Neuronal stem cell (in vitro differentiated cells): Measurements from ENCODE around the gene TRMU.
A peak's percentile ranks its signal among the peaks of the same experiment; 100 is the strongest.

Experiments
- DNase-seq: peaks from one replicate; pipeline ENCODE4 v3.0.0-alpha.2; 2013; ENCODE audit warnings: low spot score
- H2AFZ ChIP-seq: one replicate; pipeline ENCODE4 v1.6.1; 2013; ENCODE audit warnings: mild to moderate bottlenecking, low read length, inconsistent platforms
- H2AK5ac ChIP-seq: 2 replicates; pipeline ENCODE4 v1.6.1; 2013; ENCODE audit warnings: low read depth, mild to moderate bottlenecking, inconsistent platforms, low read length, moderate library complexity, mixed read lengths
- H2BK120ac ChIP-seq: 2 replicates; pipeline ENCODE4 v1.6.1; 2013; ENCODE audit warnings: low read depth, mild to moderate bottlenecking, inconsistent platforms, low read length, moderate library complexity, mixed read lengths
- H2BK12ac ChIP-seq: one replicate; pipeline ENCODE4 v1.6.1; 2013; ENCODE audit warnings: low read length, inconsistent platforms
- H2BK15ac ChIP-seq: 2 replicates; pipeline ENCODE4 v1.6.1; 2013; ENCODE audit warnings: mild to moderate bottlenecking, low read length, inconsistent platforms, mixed read lengths
- H2BK5ac ChIP-seq: one replicate; pipeline ENCODE4 v1.6.1; 2013; ENCODE audit warnings: inconsistent platforms, mild to moderate bottlenecking, low read length, moderate library complexity
- H3K14ac ChIP-seq: one replicate; pipeline ENCODE4 v1.6.1; 2013; ENCODE audit warnings: low read length, inconsistent platforms
- H3K18ac ChIP-seq: 2 replicates; pipeline ENCODE4 v1.6.1; 2013; ENCODE audit warnings: low read length, inconsistent platforms
- H3K23ac ChIP-seq: 2 replicates; pipeline ENCODE4 v1.6.1; 2013; ENCODE audit warnings: low read depth, mild to moderate bottlenecking, mixed read lengths, low read length, inconsistent platforms; ENCODE audit not compliant: poor library complexity
- H3K27ac ChIP-seq: replicated peaks from 3 replicates; pipeline ENCODE4 v1.5.1; 2013; ENCODE audit warnings: low read length, inconsistent platforms
- H3K27me3 ChIP-seq, 3 experiments: 2 replicates each; pipeline ENCODE4 v1.6.1; 2013; ENCODE audit warnings: low read length in 3 of 3, mild to moderate bottlenecking in 2 of 3, inconsistent platforms in 1 of 3, low read depth in 1 of 3, mixed read lengths in 1 of 3, moderate library complexity in 1 of 3; ENCODE audit not compliant: control insufficient read depth in 3 of 3, insufficient read depth in 3 of 3
- H3K36me3 ChIP-seq, 2 donors: replicated peaks in 1 of 2; 2 replicates each; pipeline ENCODE4 v1.6.1; 2013; ENCODE audit warnings: low read length in 2 of 2; ENCODE audit not compliant: control insufficient read depth in 2 of 2, insufficient read depth in 2 of 2
- H3K4ac ChIP-seq: 2 replicates; pipeline ENCODE4 v1.6.1; 2013; ENCODE audit warnings: inconsistent platforms, mild to moderate bottlenecking, low read length, moderate library complexity
- H3K4me1 ChIP-seq, 2 donors: 1 replicate in 1 of 2; 2 replicates in 1 of 2; pipeline ENCODE4 v1.6.1; 2013; ENCODE audit warnings: low read length in 2 of 2, low read depth in 1 of 2; ENCODE audit not compliant: control insufficient read depth in 2 of 2, insufficient read depth in 1 of 2
- H3K4me2 ChIP-seq: one replicate; pipeline ENCODE4 v1.6.1; 2013; ENCODE audit warnings: mild to moderate bottlenecking, low read length, inconsistent platforms; ENCODE audit not compliant: insufficient read depth, poor library complexity, severe bottlenecking
- H3K4me3 ChIP-seq, 2 donors: 2 replicates each; pipeline ENCODE4 v1.5.1; 2013; ENCODE audit warnings: low read length in 2 of 2, mild to moderate bottlenecking in 2 of 2, inconsistent platforms in 1 of 2, moderate library complexity in 1 of 2
- H3K79me1 ChIP-seq: one replicate; pipeline ENCODE4 v1.6.1; 2013; ENCODE audit warnings: low read depth, mild to moderate bottlenecking, inconsistent platforms, low read length, moderate library complexity
- H3K9ac ChIP-seq: one replicate; pipeline ENCODE4 v1.6.1; 2013; ENCODE audit warnings: mild to moderate bottlenecking, low read depth, low read length, inconsistent platforms; ENCODE audit not compliant: poor library complexity
- H3K9me3 ChIP-seq, 2 donors: replicated peaks in 1 of 2; 2 replicates each; pipeline versions ENCODE3 to v1.6.1; 2013; ENCODE audit warnings: low read length in 2 of 2, mild to moderate bottlenecking in 2 of 2, inconsistent platforms in 1 of 2, low read depth in 1 of 2, mixed read lengths in 1 of 2, moderate library complexity in 1 of 2; ENCODE audit not compliant: control insufficient read depth in 2 of 2, insufficient read depth in 1 of 2
- H4K8ac ChIP-seq: one replicate; pipeline ENCODE4 v1.6.1; 2013; ENCODE audit warnings: low read depth, mild to moderate bottlenecking, inconsistent platforms, low read length, moderate library complexity
- H4K91ac ChIP-seq: one replicate; pipeline ENCODE4 v1.6.1; 2013; ENCODE audit warnings: low read length, low read depth, mild to moderate bottlenecking, inconsistent platforms; ENCODE audit not compliant: poor library complexity
- WGBS, 2 donors: extraction: QIAGEN DNeasy Blood & Tissue Kit; methylation state at CpG; one replicate each; pipeline ENCODE4 v1.1.7; 2013; ENCODE audit warnings: missing lambda C conversion rate in 2 of 2, mixed read lengths in 1 of 2; ENCODE audit not compliant: insufficient read length in 2 of 2, insufficient replicate concordance in 1 of 2; ENCODE audit errors: extremely low coverage in 2 of 2; 5-methylcytosine and 5-hydroxymethylcytosine counted together

Gene TRMU

DNA sequence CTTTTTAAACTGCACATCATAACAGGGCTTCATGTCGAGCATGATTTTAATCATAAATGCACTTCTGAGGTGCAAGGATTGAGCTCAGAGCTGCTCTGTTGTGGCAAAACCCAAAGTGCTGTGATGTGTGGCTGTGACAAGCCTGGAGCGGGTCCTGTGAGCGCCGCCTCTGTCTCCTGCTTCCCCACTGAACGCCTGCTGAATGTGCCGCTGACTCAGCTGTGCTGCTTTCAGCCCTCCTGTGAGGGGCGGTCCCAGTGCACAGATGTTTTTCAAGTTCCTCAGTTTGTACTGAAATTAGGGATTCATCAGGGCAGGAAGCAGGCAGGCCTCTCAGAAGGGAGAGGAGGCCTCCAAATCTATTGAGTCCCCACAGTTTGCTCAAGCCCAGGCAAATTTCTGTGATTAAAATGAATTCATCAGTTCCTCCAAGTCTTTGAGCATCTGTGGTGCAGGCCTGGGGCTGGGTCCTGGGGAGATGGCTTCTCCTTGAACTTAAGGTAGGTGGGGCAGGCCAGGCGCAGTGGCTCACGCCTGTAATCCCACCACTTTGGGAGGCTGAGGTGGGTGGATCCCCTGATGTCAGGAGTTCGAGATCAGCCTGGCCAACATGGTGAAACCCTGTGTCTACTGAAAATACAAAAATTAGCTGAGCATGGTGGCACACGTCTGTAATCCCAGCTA is 41.8 kb upstream of the TRMU start:
- H2AK5ac ChIP-seq, result no peak overlapping the region
- no peak overlapping the region for H2AFZ ChIP-seq
- H3K4ac ChIP-seq, result no peak overlapping the region
- no peaks in the 10 kb centered on the region for H3K27me3 ChIP-seq
- peaks cover 0 to 2% of the 10 kb centered on the region in 2 donors for H3K9me3 ChIP-seq
- no peak overlapping the region for H3K9ac ChIP-seq
- H2BK15ac ChIP-seq, result no peak overlapping the region
- no peak overlapping the region for H3K27ac ChIP-seq
- no peak overlapping the region for H4K91ac ChIP-seq
- no CpG with 5 or more reads among the region's 11 CpGs for WGBS, 2 donors
- H3K79me1 ChIP-seq, result no peaks in the 10 kb centered on the region
- H3K4me2 ChIP-seq, result no peak overlapping the region
- peaks cover 7 to 46% of the 10 kb centered on the region in 2 donors for H3K36me3 ChIP-seq
- H3K14ac ChIP-seq, result no peak overlapping the region
- H3K4me1 ChIP-seq, result peaks cover 10 to 13% of the 10 kb centered on the region in 2 donors
- no peak overlapping the region for H3K18ac ChIP-seq
- H3K4me3 ChIP-seq, result no peak overlapping the region
- no peak for DNase-seq
- no peak overlapping the region for H2BK12ac ChIP-seq
- no peak overlapping the region for H4K8ac ChIP-seq
- H2BK5ac ChIP-seq, result no peak overlapping the region
- H2BK120ac ChIP-seq, result no peak overlapping the region
- no peak overlapping the region for H3K23ac ChIP-seq

DNA sequence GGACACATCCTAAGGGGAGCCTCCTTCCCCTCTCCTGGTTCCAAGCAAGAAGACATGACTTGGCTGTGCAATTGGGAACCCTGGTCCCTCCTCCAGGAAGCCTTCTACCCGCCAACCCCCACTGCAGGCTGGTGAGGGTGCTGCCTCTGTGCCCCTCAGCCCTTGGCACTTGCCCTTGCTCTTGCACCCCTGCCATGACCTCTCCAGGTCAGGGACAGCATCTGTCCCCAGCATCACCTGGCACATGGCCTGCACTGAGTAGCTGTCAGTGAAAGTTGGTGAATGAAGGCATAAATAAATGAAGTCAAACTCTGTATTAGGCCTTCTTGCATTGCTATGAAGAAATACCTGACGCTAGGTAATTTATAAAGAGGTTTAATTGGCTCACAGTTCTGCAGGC is 40.7 kb upstream of the TRMU start:
- DNase-seq, result no peak
- WGBS, 2 donors, result no CpG with 5 or more reads among the region's 2 CpGs
- peaks cover 15 to 46% of the 10 kb centered on the region in 2 donors for H3K36me3 ChIP-seq
- H3K9me3 ChIP-seq, result peaks cover 0 to 2% of the 10 kb centered on the region in 2 donors
- H3K27me3 ChIP-seq, result no peaks in the 10 kb centered on the region
- no peak overlapping the region for H4K91ac ChIP-seq
- no peak overlapping the region for H3K9ac ChIP-seq
- no peak overlapping the region for H2AFZ ChIP-seq
- no peak overlapping the region for H2AK5ac ChIP-seq
- peak overlapping the region in 1 of 2 donors; percentile 66 for H3K4me3 ChIP-seq
- H3K4me2 ChIP-seq, result no peak overlapping the region
- H3K27ac ChIP-seq, result no peak overlapping the region
- no peaks in the 10 kb centered on the region for H3K79me1 ChIP-seq
- H2BK12ac ChIP-seq, result no peak overlapping the region
- H2BK15ac ChIP-seq, result no peak overlapping the region
- no peak overlapping the region for H3K4ac ChIP-seq
- no peak overlapping the region for H3K14ac ChIP-seq
- H3K4me1 ChIP-seq, result peaks cover 10 to 15% of the 10 kb centered on the region in 2 donors
- no peak overlapping the region for H3K18ac ChIP-seq
- no peak overlapping the region for H2BK120ac ChIP-seq
- no peak overlapping the region for H3K23ac ChIP-seq
- H2BK5ac ChIP-seq, result no peak overlapping the region
- no peak overlapping the region for H4K8ac ChIP-seq

DNA sequence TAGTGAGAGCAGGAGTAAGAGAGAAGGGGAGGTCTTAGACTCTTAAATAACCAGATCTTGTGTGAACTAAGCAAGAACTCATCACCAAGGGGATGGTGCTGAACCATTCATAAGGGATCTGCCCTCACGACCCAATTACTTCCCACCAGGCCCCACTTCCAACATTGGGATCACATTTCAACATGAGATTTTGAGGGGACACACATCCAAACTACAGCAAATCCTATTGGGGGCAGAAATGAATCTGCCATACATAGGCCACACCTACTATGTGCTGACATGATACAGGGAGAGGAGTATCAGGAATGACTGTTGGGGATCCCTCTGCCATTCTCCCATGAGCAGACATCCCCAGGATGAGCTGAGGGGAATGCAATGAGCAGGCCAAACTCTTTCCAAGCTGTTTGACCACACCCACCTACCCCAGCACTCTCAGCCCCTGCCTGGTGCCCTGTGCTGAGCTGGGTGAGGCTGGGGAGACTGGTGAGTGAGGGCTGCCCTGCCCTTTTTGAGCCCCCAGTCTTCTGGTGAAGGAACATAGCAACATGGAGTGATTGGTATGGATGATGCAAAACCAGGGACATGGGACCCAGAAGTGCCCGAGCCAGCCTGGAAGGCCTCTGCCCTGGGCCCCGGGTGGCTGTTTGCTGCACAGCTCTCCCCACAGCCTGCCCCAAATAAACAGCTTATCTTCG is 40.1 kb upstream of the TRMU start:
- H2AK5ac ChIP-seq, result peak overlapping the region; percentile 22
- no peaks in the 10 kb centered on the region for H3K27me3 ChIP-seq
- H4K91ac ChIP-seq, result no peak overlapping the region
- no peak overlapping the region for H2BK5ac ChIP-seq
- peak overlapping the region; percentile 92 for H2AFZ ChIP-seq
- H4K8ac ChIP-seq, result peak overlapping the region; percentile 75
- WGBS, 2 donors, result no CpG with 5 or more reads among the region's 4 CpGs
- H2BK12ac ChIP-seq, result no peak overlapping the region
- H2BK120ac ChIP-seq, result no peak overlapping the region
- H3K18ac ChIP-seq, result no peak overlapping the region
- H3K23ac ChIP-seq, result no peak overlapping the region
- H3K14ac ChIP-seq, result no peak overlapping the region
- no peak overlapping the region for H3K27ac ChIP-seq
- no peaks in the 10 kb centered on the region for H3K79me1 ChIP-seq
- H3K4ac ChIP-seq, result no peak overlapping the region
- H3K4me3 ChIP-seq, result peak overlapping the region; percentile 23 to 90
- H3K4me1 ChIP-seq, result peaks cover 10 to 15% of the 10 kb centered on the region in 2 donors
- H3K36me3 ChIP-seq, result peaks cover 18 to 45% of the 10 kb centered on the region in 2 donors
- no peak overlapping the region for H2BK15ac ChIP-seq
- DNase-seq, result no peak
- peak overlapping the region; percentile 15 for H3K9ac ChIP-seq
- no peaks in the 10 kb centered on the region for H3K9me3 ChIP-seq
- H3K4me2 ChIP-seq, result no peak overlapping the region
